Upper lobe of right lung (tissue), 1 donor: Measurements from ENCODE around the gene UQCRQ. TPM values are rescaled to one million over a fixed set of nuclear protein-coding genes. Genes with fewer than 3 reads are reported as not detected.

Experiments used
- ATAC-seq: fragments of 200-7000 bp; cut with Tn5 transposase; one replicate; pipeline ENCODE4 v1.9.1; 2020; ENCODE audit warnings: mild to moderate bottlenecking, moderate library complexity
- DNase-seq: peaks from one replicate; pipeline ENCODE4 v3.0.0-alpha.2; 2020
- H3K27ac ChIP-seq: fragments of 200-600 bp; one replicate; pipeline ENCODE4 v1.8.0; 2022
- H3K27me3 ChIP-seq: fragments of 200-600 bp; one replicate; pipeline ENCODE4 v1.8.0; 2022; ENCODE audit warnings: mild to moderate bottlenecking
- H3K36me3 ChIP-seq: fragments of 200-600 bp; one replicate; pipeline ENCODE4 v1.8.0; 2022
- H3K4me1 ChIP-seq: fragments of 200-600 bp; one replicate; pipeline ENCODE4 v1.8.0; 2022
- H3K4me3 ChIP-seq: fragments of 200-600 bp; one replicate; pipeline ENCODE4 v1.8.0; 2022; ENCODE audit warnings: mild to moderate bottlenecking
- H3K9me3 ChIP-seq: fragments of 200-600 bp; one replicate; pipeline ENCODE4 v1.8.0; 2022
- CTCF ChIP-seq: fragments of 200-600 bp; IDR thresholded peaks from one replicate; pipeline ENCODE4 v1.8.0; 2022; ENCODE audit warnings: antibody characterized with exemption
- intact Hi-C: fragments of 100-400 bp; cut with DNase I; formaldehyde crosslinking; loops from one replicate; pipeline ENCODE4 v1.11.0; 2022
- total RNA-seq: library from RNA; stranded (reverse); fragmentation: NEBNext Ultra II Directional; extraction: Animal tissue kit (Norgen Biotek cat#: 25700); gene quantifications from one replicate; pipeline ENCODE4 v1.2.1, GENCODE V29; 2021
- donor health status: DM: no; HTN: yes; CAD: no; lungs with severe emphysema.

The UQCRQ gene
- total RNA-seq, 1 donor from 2014 or later, result 256 TPM

GRCh38 chr5:132873119-132873929 is 6.9 kb downstream of the UQCRQ start, which contains the start of gene LEAP2:
Gene LEAP2, plus strand, starts transcription at chr5:132873668. Its CDS starts 27 bp downstream, at chr5:132873695.
- no peaks in the 10 kb centered on the region for H3K27me3 ChIP-seq
- H3K36me3 ChIP-seq, result peaks cover 54% of the 10 kb centered on the region
- no peaks in the 10 kb centered on the region for H3K9me3 ChIP-seq
- TF ChIP-seq CTCF, result no peak
- intact Hi-C loops, result no loop called here
- peaks cover 20% of the 10 kb centered on the region for H3K4me1 ChIP-seq
- no peak within 1 kb of the TSS for H3K27ac ChIP-seq
- peak; percentile 64 for ATAC-seq
- no peak within 1 kb of the TSS for H3K4me3 ChIP-seq
- DNase-seq, result no peak

GRCh38 chr5:132873930-132874271 is 7.5 kb downstream of the UQCRQ start:
- Histone ChIP-seq H3K4me1 (peaks cover 20% of the 10 kb centered on the region), H3K4me3 (no peak overlapping the region), H3K27me3 (no peaks in the 10 kb centered on the region), H3K36me3 (peaks cover 54% of the 10 kb centered on the region), H3K27ac (no peak overlapping the region), H3K9me3 (no peaks in the 10 kb centered on the region)
- no peak for TF ChIP-seq CTCF
- ATAC-seq (no peak), DNase-seq (no peak)
- intact Hi-C loops, result no loop called here

- Histone ChIP-seq H3K4me1 (peaks cover 20% of the 10 kb centered on the region), H3K36me3 (peaks cover 60% of the 10 kb centered on the region), H3K9me3 (no peaks in the 10 kb centered on the region), H3K4me3 (no peak overlapping the region), H3K27me3 (no peaks in the 10 kb centered on the region), H3K27ac (no peak overlapping the region)
- ATAC-seq, result no peak
- intact Hi-C loops, result no loop called here
- DNase-seq, result no peak
- TF ChIP-seq CTCF, result no peak
These were observed 9.7 kb downstream of the UQCRQ start for GRCh38 chr5:132876020-132876759.

- DNase-seq (no peak), ATAC-seq (no peak)
- intact Hi-C loops, result no loop called here
- H3K4me1 ChIP-seq, result peaks cover 18% of the 10 kb centered on the region
- peaks cover 73% of the 10 kb centered on the region for H3K36me3 ChIP-seq
- TF ChIP-seq CTCF, result no peak
- H3K4me3 ChIP-seq, result no peak overlapping the region
- H3K27ac ChIP-seq, result no peak overlapping the region
- no peaks in the 10 kb centered on the region for H3K27me3 ChIP-seq
- H3K9me3 ChIP-seq, result no peaks in the 10 kb centered on the region
These were observed 11.0 kb downstream of the UQCRQ start for GRCh38 chr5:132877466-132877865.

GRCh38 chr5:132877938-132878337 is 11.5 kb downstream of the UQCRQ start:
- no peak for TF ChIP-seq CTCF
- no peak for DNase-seq
- Histone ChIP-seq H3K9me3 (no peaks in the 10 kb centered on the region), H3K36me3 (peaks cover 77% of the 10 kb centered on the region), H3K4me1 (peaks cover 14% of the 10 kb centered on the region), H3K27ac (no peak overlapping the region), H3K27me3 (no peaks in the 10 kb centered on the region), H3K4me3 (no peak overlapping the region)
- intact Hi-C loops, result no loop called here
- peak; percentile 67 for ATAC-seq
